NCI-H2029 (cell line): ENCODE results near the gene CD36.

Experiments used
- DNase-seq: peaks from one replicate; lab custom pipeline; 2025; lab: John Stamatoyannopoulos, UW

The CD36 gene

DNA sequence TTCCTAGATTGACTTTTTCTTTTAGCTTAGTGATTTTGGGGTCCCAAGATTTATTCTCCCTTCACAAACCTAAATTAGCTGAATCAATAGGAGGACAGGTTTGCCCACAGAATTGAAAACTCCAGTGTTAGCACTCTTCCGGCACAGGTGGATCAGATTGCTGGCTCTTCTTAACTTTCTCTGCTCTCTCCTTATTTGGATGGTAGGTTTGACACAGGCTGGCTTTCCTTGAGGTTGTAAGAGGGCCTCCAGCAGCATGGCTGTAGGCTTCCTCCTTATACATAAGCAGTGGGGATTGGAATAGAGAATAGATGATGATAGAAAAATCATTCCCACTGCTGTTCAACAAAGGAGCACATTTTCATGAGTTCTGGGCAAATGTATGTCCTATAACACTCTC is 9.4 kb upstream of the CD36 start:
- no peak for DNase-seq

- DNase-seq = peak; percentile 62
Measured at GRCh38 chr7:80630608-80631405, 7.6 kb upstream of the CD36 start.

DNA sequence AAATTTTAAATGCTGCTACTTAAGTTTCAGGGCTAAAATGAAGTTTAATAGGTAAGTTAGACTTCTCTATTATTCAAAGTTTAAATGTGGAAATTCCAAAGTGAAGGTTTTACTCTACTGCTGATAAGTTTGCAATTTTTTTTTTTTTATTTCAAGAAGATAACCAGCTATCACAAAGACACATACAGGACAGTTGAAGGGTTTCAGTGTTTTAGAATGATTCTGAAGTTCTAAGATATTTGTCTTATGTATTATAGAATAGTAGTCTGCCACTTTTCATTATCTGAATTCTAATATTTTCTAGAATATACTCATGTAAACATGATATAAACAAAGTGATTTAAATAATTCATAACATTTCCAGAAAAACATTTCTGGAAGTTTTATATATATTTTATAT is 7.0 kb upstream of the CD36 start:
- no peak for DNase-seq

- DNase-seq = no peak
Measured at GRCh38 chr7:80632139-80632538, 6.3 kb upstream of the CD36 start.

DNA sequence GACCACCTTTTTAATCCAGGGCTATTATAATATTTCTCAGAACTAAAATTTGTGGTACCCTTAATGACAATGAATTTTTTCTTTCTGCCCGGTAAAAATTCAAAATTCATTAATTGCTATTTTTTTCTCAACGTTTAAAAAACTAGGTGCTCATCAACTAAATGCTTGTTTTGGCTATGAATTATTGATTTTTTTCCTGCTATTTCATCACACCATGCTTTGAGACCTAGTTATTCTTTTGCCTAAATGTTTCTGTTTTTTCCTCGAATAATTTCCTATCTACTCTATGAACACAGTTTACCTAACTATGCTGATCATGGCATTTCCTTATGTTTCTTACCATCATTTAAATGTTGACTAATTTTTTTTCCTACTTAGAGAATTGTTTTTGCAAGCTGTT is 5.6 kb upstream of the CD36 start:
- no peak for DNase-seq

GRCh38 chr7:80634505-80634904 is 3.9 kb upstream of the CD36 start:
- DNase-seq = no peak

- DNase-seq = no peak
Measured at GRCh38 chr7:80635533-80635932, 2.9 kb upstream of the CD36 start.

DNA sequence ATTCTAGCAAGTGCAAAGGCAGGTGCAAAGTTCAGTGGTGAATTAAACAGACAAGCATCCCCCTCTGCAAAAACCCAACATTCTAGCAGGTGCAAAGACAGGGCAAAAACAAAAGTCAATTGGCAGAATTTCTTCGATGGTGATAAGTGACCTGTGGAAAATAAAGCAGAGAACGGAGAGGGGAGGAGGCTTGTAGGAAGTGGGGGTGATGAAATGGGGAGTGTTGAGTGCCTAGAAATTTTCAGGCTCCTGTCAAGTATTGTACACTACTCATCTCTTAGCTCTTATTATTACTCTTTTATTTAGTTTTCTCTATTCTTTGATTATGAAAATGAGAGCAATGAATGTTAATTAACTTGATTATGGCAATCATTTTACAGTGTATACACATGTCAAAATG is 2.4 kb upstream of the CD36 start:
- DNase-seq = no peak

GRCh38 chr7:80636709-80637108 is 1.7 kb upstream of the CD36 start:
- DNase-seq = no peak

DNA sequence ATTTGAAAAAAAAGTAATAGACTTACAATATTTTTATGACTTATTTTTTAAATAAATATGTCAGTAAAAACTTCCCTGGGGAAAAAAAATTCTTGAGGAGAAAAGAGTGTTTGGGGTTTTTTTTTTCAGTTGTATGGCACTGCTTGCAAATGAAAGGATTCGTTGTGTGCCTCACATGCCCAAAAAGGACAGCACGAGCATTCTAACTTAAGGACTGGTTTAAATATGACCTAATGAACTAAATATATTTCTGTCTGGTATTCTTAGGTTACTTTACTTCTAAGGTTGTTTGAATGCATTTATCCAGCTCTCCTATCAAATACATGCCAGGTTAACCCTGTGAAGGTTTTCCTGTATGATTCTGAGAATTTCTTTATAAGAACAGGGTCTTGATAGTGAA is 988 bp upstream of the CD36 start:
- DNase-seq = no peak

DNA sequence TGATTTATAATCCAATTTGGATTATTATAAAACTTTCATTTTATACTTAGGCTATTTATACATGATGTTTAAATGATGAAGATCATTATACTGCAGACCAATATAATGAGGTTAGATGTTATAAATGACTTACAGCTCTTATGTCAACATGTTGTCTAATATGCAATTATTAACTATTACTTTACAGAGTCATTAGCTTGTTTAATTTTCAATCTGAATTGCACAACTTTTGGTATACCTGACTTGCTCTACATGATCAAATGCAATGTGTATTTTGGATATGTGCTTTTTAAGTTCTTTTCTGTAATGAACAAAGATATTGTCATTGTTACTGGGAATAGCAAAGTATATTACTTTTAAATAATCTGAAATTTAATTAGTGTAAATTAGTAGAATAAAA is 569 bp downstream of the CD36 start:
- no peak for DNase-seq

GRCh38 chr7:80640846-80641245 is 2.4 kb downstream of the CD36 start:
- DNase-seq = no peak

DNA sequence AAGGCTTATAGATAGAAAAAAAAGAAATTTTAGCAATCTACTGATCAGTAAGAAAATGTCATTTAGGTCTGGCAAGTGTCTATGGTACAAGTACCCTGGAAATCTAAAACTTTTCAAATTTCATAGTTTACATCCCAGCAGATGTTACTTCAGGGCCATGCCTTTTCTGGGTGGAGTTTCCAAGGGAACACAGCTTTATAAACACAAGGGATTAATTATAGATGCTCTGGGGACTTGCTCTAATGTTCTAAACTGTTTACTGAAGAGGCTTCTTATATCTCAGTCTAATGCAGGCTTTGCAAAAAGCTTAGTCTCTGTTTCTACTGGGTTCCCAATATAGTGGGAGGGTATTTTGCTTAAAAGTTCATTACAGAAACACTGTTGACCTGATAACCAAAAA is 3.1 kb downstream of the CD36 start:
- no peak for DNase-seq

DNA sequence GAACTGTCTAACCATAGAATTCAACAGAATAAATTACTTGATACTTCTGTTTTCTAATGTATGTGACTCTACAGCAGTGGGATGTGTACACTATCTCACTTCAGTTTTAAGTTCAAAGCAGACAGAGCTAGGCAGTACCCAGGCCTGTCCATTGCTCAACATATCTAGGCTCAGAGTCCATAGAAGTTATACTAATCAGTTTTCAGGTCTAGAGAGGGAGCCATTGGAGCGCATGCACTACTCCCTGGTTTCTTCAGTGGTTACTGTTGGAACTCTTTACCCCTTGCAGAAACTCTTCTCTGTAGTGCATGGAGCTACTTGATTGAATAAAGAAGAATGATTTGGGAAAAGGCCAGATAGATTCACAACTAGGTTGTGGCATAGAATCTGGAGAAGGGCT is 4.4 kb downstream of the CD36 start:
- DNase-seq = no peak

- no peak for DNase-seq
Measured at GRCh38 chr7:80643336-80643915, 5.0 kb downstream of the CD36 start.

GRCh38 chr7:80644054-80644453 is 5.6 kb downstream of the CD36 start:
- DNase-seq = no peak

DNA sequence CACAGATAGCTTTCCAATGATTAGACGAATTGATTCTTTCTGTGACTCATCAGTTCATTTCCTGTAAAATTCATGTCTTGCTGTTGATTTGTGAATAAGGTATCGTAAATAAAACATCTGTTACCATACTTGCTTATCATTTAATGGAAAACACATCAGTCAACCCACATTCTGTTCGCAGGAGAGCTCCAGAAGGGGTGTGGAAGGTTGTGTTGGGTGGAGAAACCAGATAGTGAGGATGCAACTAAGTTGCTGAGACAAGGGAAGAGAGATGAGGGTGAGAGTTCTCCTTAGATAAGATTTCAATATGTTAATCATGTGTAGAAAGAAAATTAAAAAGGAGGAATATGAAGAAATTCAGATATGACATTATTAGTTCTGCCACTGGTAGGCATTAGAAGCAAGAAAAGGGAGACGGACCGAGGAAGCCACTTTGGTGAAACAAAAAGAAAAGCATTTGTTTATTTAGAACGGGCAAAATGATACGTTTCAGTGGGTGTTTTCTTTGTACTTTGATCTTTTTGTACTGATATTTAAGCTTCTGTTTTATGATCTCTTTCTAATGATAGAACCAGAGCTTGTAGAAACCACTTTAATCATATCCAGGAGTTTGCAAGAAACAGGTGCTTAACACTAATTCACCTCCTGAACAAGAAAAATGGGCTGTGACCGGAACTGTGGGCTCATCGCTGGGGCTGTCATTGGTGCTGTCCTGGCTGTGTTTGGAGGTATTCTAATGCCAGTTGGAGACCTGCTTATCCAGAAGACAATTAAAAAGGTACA is 7.8 kb downstream of the CD36 start:
- no peak for DNase-seq

DNA sequence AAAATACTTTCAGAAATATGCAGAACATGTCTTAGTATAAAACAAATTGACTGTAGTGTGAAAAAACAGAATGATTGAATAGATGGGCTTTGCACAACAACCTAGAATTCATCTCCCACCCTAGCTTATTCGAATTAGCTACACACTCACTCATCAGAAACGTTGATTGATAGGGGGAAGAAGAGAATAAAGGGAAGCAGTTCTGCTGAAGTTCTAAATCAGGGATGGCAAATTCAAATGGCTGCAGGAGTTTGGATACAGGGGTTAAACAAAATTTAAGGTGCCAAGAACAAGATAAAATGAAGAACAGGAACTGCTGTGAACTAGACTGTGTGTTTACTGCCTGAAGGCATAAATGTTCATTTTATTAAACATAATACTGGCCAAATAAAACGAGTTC is 9.0 kb downstream of the CD36 start:
- no peak for DNase-seq

GRCh38 chr7:80648031-80648600 is 9.7 kb downstream of the CD36 start:
- DNase-seq = no peak

DNA sequence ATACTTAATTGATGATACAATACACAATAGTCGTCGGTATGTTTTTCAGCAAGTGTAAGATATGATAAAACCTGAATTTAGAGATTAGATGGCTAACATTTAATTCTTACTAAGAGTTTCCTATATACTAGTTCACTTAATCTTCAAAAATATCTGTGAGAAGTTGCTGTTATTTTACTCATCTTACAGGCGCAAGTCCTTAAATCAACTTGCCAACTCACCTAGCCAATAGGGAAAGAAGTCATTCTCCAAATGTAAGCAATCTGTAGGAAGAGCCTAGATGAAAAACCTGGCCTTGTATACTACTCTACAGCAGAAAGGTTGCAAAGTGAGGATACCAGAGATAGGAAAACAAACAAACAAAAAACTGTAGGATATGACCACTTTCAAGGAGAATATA is 10.6 kb downstream of the CD36 start:
- DNase-seq = no peak

DNA sequence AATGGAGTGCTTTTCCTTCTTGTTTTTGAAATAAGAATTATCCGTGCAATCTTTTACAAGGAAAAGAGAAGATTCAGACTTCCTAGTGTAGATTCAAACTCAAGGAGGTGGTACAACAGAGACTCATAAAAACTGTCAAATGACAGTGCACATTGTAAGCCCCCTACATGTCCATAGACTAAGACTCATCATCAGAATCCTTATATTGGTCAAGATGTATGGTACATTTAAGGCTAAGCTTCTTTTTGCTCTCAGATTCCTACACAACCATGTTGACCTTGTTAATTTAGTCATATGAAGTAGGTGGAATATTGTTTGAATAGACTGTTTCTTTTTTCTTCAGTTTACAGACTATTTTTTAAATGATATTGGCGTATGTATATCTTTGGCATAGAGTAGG is 11.6 kb downstream of the CD36 start:
- DNase-seq = no peak

DNA sequence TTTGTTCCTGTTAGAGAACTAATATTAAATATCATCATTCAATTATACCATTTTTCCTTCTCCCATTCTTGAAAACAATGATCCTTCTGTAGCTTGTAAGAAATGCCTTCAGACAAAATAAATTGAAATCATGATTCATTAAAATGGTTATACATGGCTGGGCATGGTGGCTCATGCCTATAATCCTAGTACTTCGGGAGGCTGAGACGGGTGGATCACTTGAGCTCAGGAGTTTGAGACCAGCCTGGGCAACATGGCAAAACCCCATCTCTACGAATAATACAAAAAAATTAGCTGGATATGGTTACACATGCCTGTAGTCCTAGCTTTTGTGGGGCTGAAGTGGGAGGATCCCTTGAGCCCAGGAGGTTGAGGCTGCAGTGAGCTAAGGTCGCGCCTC is 13.0 kb downstream of the CD36 start:
- DNase-seq = no peak

- DNase-seq = no peak
Measured at GRCh38 chr7:80653244-80653643, 14.8 kb downstream of the CD36 start.
